WTC11 (cell line): ENCODE results near the gene RTN4. TPM values are rescaled to one million over a fixed set of nuclear protein-coding genes. Genes with fewer than 3 reads are reported as not detected.

Experiments used
- ATAC-seq: fragments of 200-7000 bp; cut with Tn5 transposase; 2 replicates; pipeline ENCODE4 v1.10.0; 2021; ENCODE audit warnings: mild to moderate bottlenecking, moderate library complexity
- CTCF ChIA-PET: fragments of 300-600 bp; sonication (Branson Sonifier 250); formaldehyde crosslinking; loops from one replicate; lab custom pipeline; 2021; ENCODE audit warnings: antibody characterized with exemption; lab: Charles Lee
- POLR2A ChIA-PET: fragments of 350-600 bp; sonication (Branson Sonifier 250); formaldehyde crosslinking; loops from one replicate; lab custom pipeline; 2021; ENCODE audit warnings: antibody characterized with exemption; lab: Charles Lee
- DNase-seq: peaks from one replicate; pipeline ENCODE4 v3.0.0; 2021; ENCODE audit warnings: low spot score
- H3K27ac Mint-ChIP-seq: 2 replicates; pipeline ENCODE4 v1.8.0; 2021; ENCODE audit warnings: mixed read lengths
- H3K27me3 Mint-ChIP-seq: 2 replicates; pipeline ENCODE4 v1.8.0; 2021; ENCODE audit warnings: low read depth, mild to moderate bottlenecking, moderate library complexity, mixed read lengths
- H3K36me3 Mint-ChIP-seq: 2 replicates; pipeline ENCODE4 v1.8.0; 2021; ENCODE audit warnings: mixed read lengths
- H3K4me1 Mint-ChIP-seq: 2 replicates; pipeline ENCODE4 v1.8.0; 2022; ENCODE audit warnings: mixed read lengths
- H3K4me3 Mint-ChIP-seq: 2 replicates; pipeline ENCODE4 v1.8.0; 2021; ENCODE audit warnings: mild to moderate bottlenecking, moderate library complexity, mixed read lengths
- H3K9me3 Mint-ChIP-seq: 2 replicates; pipeline ENCODE4 v1.8.0; 2021; ENCODE audit warnings: mixed read lengths
- ARID4B ChIP-seq: sonication (generic); formaldehyde crosslinking; IDR thresholded peaks from 2 replicates; pipeline ENCODE4 v1.8.0; 2023; ENCODE audit warnings: missing genetic modification reagents, mild to moderate bottlenecking, borderline replicate concordance
- ATF1 ChIP-seq: sonication (generic); formaldehyde crosslinking; IDR thresholded peaks from 2 replicates; pipeline ENCODE4 v1.8.1; 2023; ENCODE audit warnings: mild to moderate bottlenecking, moderate library complexity, missing genetic modification reagents
- CREM ChIP-seq: sonication (generic); formaldehyde crosslinking; IDR thresholded peaks from 2 replicates; pipeline ENCODE4 v1.8.1; 2022; ENCODE audit warnings: mild to moderate bottlenecking, missing genetic modification reagents, moderate library complexity
- FOXP1 ChIP-seq: sonication (generic); formaldehyde crosslinking; IDR thresholded peaks from 2 replicates; pipeline ENCODE4 v1.8.0; 2022; ENCODE audit warnings: missing genetic modification reagents, mild to moderate bottlenecking, moderate library complexity, borderline replicate concordance
- HMGA2 ChIP-seq: fragments of 250-450 bp; sonication (Bioruptor Pico); IDR thresholded peaks from 2 replicates; pipeline ENCODE4 v1.4.0; 2021; ENCODE audit warnings: mild to moderate bottlenecking, moderate library complexity
- IRF1 ChIP-seq: sonication (generic); formaldehyde crosslinking; IDR thresholded peaks from 2 replicates; pipeline ENCODE4 v1.8.0; 2023; ENCODE audit warnings: missing genetic modification reagents
- KAT7 ChIP-seq: sonication (generic); formaldehyde crosslinking; IDR thresholded peaks from 2 replicates; pipeline ENCODE4 v1.8.1; 2023; ENCODE audit warnings: missing genetic modification reagents, mild to moderate bottlenecking, borderline replicate concordance
- MLX ChIP-seq: sonication (generic); formaldehyde crosslinking; IDR thresholded peaks from 2 replicates; pipeline ENCODE4 v1.8.1; 2023; ENCODE audit warnings: mild to moderate bottlenecking, missing genetic modification reagents, moderate library complexity
- MXD4 ChIP-seq: fragments of 250-450 bp; sonication (Bioruptor Pico); IDR thresholded peaks from 2 replicates; pipeline ENCODE4 v1.8.0; 2021; ENCODE audit warnings: mild to moderate bottlenecking, moderate library complexity, borderline replicate concordance
- NFYB ChIP-seq: sonication (generic); formaldehyde crosslinking; conservative IDR thresholded peaks from 2 replicates; pipeline ENCODE4 v1.8.0; 2022; ENCODE audit warnings: low read depth, missing genetic modification reagents
- OVOL2 ChIP-seq: fragments of 250-450 bp; sonication (Bioruptor Pico); IDR thresholded peaks from 2 replicates; pipeline ENCODE4 v1.9.0; 2021; ENCODE audit warnings: mild to moderate bottlenecking, borderline replicate concordance
- PREB ChIP-seq: sonication (generic); formaldehyde crosslinking; IDR thresholded peaks from 2 replicates; pipeline ENCODE4 v1.8.1; 2022; ENCODE audit warnings: mild to moderate bottlenecking, missing genetic modification reagents, moderate library complexity, borderline replicate concordance
- SMAD3 ChIP-seq: sonication (generic); formaldehyde crosslinking; IDR thresholded peaks from 2 replicates; pipeline ENCODE4 v1.8.0; 2022; ENCODE audit warnings: missing genetic modification reagents, mild to moderate bottlenecking, borderline replicate concordance
- SP1 ChIP-seq: sonication (generic); formaldehyde crosslinking; conservative IDR thresholded peaks from 2 replicates; pipeline ENCODE4 v1.8.1; 2022; ENCODE audit warnings: missing genetic modification reagents
- TCF7 ChIP-seq: sonication (generic); formaldehyde crosslinking; IDR thresholded peaks from 2 replicates; pipeline ENCODE4 v1.8.0; 2022; ENCODE audit warnings: mild to moderate bottlenecking, low read depth, missing genetic modification reagents, moderate library complexity
- TEAD1 ChIP-seq: sonication (generic); formaldehyde crosslinking; IDR thresholded peaks from 2 replicates; pipeline ENCODE4 v1.8.0; 2022; ENCODE audit warnings: mild to moderate bottlenecking, missing genetic modification reagents
- TP53 ChIP-seq: sonication (generic); formaldehyde crosslinking; IDR thresholded peaks from 2 replicates; pipeline ENCODE4 v1.8.1; 2023; ENCODE audit warnings: mild to moderate bottlenecking, missing genetic modification reagents
- ZNF232 ChIP-seq: sonication (generic); formaldehyde crosslinking; IDR thresholded peaks from 2 replicates; pipeline ENCODE4 v1.8.0; 2022; ENCODE audit warnings: mild to moderate bottlenecking, missing genetic modification reagents
- ZNF263 ChIP-seq: sonication (generic); formaldehyde crosslinking; IDR thresholded peaks from 2 replicates; pipeline ENCODE4 v1.8.1; 2022; ENCODE audit warnings: low read depth, mild to moderate bottlenecking, moderate library complexity, missing genetic modification reagents
- ZSCAN18 ChIP-seq: fragments of 250-450 bp; sonication (Bioruptor Pico); IDR thresholded peaks from 2 replicates; pipeline ENCODE4 v2.1.2; 2022; ENCODE audit warnings: mild to moderate bottlenecking, moderate library complexity
- total RNA-seq: library from RNA; stranded (reverse); gene quantifications from 3 replicates; pipeline ENCODE4 v1.2.3, GENCODE V29; 2021

The RTN4 gene
- total RNA-seq, 1 experiment from 2014 or later, result 202 TPM

GRCh38 chr2:54975598-54976492 lies 74.4 kb downstream of the RTN4 start:
- Mint-ChIP-seq H3K9me3 (no peaks in the 10 kb centered on the region), H3K27me3 (no peaks in the 10 kb centered on the region), H3K4me1 (peaks cover 9% of the 10 kb centered on the region), H3K27ac (peak overlapping the region; percentile 74), H3K4me3 (no peak overlapping the region), H3K36me3 (peaks cover 11% of the 10 kb centered on the region)
- ChIA-PET POLR2A (interaction anchor here (0.6 to 1.2 kb wide), 3 partner anchors 49 to 169 kb away, joined by 3 to 6 read pairs (median 5); partner anchors contain the start of gene RTN4), CTCF (interaction anchor here (1.3 kb wide), 1 partner anchor 12 kb away, joined by 3 read pairs; no protein-coding TSS in a partner anchor)
- no peak for DNase-seq
- TF ChIP-seq CREM (CRISPR knock-in tag) (no peak), OVOL2 (CRISPR knock-in tag) (no peak), MXD4 (no peak), KAT7 (CRISPR knock-in tag) (no peak), ZSCAN18 (no peak), SMAD3 (no peak), ZNF263 (no peak), TP53 (CRISPR knock-in tag) (no peak)
- ATAC-seq, result no peak

- Mint-ChIP-seq H3K27ac (no peak overlapping the region), H3K9me3 (no peaks in the 10 kb centered on the region), H3K4me3 (no peak overlapping the region), H3K36me3 (peaks cover 11% of the 10 kb centered on the region), H3K4me1 (peaks cover 5% of the 10 kb centered on the region; the same call in 1 of the 2 replicates), H3K27me3 (no peaks in the 10 kb centered on the region)
- no peak for TF ChIP-seq ZNF232 (CRISPR knock-in tag)
- no peak for TF ChIP-seq NFYB (CRISPR knock-in tag)
- no peak for TF ChIP-seq ARID4B (CRISPR knock-in tag)
- TF ChIP-seq TEAD1, result no peak
- TF ChIP-seq ATF1 (CRISPR knock-in tag), result no peak
- no peak for TF ChIP-seq PREB (CRISPR knock-in tag)
- no peak for TF ChIP-seq FOXP1
- TF ChIP-seq SP1 (CRISPR knock-in tag), result no peak
- no peak for TF ChIP-seq MLX (CRISPR knock-in tag)
- no peak for TF ChIP-seq TCF7 (CRISPR knock-in tag)
- TF ChIP-seq HMGA2 (CRISPR knock-in tag), result no peak
- TF ChIP-seq IRF1 (CRISPR knock-in tag), result no peak
- TF ChIP-seq MXD4, result no peak
- no peak for DNase-seq
- ChIA-PET POLR2A (interaction anchor here (0.9 to 1.2 kb wide), 2 partner anchors 18 to 75 kb away, joined by 3 to 5 read pairs; partner anchors contain the start of gene RTN4), CTCF (no interaction called here)
- no peak for ATAC-seq
Measured at GRCh38 chr2:54975175-54975574, 75.1 kb downstream of the RTN4 start.
